Measurements from ENCODE around the gene STRN3.
"Not testable (repeated sequence)": the region's sequence is repeated elsewhere in the genome, so short reads cannot be mapped to it uniquely, and the experiment has no call there.

The STRN3 gene

DNA sequence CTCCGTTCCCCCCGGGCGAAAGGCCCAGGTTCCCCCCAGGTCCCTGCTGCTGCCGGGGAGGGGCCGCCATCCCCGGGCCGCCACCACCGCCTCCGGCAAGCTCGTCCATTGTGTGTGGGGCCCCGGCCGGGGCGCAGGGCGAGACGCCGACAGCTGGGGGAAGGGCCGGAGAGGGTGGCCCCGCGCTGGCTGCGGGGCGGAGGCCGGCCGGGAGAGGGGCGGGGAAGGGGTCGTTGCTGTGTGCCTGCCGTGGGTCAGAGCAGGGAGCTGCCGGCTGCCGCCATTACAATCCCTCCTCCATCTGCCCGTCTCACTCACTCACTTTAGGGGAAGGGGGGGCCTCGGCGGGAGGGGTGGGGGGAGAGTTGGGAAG, at the start of gene STRN3:
Gene STRN3, minus strand, starts transcription at position 303 of the 373 bp plus-strand sequence. Its CDS starts 194 bp downstream, at position 109.
- no peak for DNase-seq

- DNase-seq = no peak
Observed at GRCh38 chr14:31075144-31075543, 49.0 kb upstream of the STRN3 start.

DNA sequence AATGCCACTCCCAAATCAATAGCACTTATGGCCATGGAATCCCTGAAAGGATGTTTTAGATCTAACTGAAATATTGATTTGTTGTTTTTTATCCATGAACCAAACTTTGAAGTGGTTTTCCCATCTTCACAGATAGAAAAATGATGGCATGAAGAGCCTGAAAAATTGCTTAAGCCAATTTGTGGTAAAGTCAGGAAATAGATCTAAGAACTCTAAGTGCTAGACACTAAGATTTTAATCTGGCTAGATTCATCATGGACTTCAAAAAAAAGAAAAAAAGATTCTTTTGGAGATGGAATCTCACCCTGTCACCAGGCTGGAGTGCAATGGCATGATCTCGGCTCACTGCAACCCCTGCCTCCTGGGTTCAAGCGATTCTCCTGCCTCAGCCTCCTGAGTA, 45.0 kb upstream of the STRN3 start:
- DNase-seq = no peak

- DNase-seq = no peak
Observed at GRCh38 chr14:31070431-31070830, 44.3 kb upstream of the STRN3 start.

DNA sequence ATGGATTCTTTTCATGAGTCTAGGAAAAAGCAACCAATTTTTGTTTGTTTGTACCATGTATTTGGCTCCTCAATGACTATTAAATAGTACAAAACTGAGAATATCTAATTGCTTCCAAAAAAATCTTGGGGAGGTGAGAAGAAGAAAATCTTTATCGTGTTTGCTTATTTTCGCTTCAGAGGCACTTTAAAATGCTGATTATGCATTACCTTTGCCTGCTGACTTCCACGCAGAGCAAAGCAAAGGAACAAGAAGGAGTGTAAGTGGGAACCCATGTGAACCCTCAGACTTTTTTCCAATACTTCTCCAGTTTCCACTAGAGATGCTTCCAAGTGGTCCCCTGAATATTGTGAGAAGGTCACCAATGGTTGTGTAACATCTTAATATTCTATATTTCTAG, 43.2 kb upstream of the STRN3 start:
- DNase-seq = no peak

- DNase-seq = no peak
Observed at GRCh38 chr14:31068235-31068634, 42.1 kb upstream of the STRN3 start.

GRCh38 chr14:31062908-31063307, 36.7 kb upstream of the STRN3 start:
- DNase-seq = not testable (repeated sequence)

DNA sequence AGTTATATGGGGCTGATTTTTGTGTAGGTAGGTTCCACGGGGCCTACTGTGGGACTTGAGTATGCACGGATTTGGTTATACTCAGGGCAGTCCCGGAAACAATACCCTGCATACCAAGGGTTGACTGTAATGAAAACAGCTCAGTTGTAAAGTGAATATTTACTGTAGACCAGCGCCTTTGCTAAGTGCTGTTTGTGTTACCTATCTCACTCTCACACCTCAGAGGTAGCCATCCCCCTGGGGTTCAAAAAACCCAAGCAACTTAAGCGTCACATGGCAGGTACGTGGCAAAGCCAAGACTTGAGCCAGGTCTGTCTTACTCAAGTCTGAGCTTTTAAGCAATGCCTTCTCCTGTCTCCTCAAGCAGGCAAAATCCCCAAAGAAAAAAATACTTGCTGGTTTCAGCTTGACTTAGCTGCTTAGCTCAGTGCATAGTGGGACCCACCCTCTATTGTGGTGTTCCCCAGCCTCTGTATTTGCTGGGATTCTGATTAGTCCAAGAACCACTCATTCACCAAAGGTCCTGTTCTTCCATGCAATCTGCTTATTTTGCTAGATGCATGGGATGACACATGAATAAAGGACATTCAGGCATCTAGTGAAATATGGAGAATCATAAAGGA, 34.2 kb upstream of the STRN3 start:
- no peak for DNase-seq

GRCh38 chr14:31059152-31059924, 33.2 kb upstream of the STRN3 start:
- no peak for DNase-seq

DNA sequence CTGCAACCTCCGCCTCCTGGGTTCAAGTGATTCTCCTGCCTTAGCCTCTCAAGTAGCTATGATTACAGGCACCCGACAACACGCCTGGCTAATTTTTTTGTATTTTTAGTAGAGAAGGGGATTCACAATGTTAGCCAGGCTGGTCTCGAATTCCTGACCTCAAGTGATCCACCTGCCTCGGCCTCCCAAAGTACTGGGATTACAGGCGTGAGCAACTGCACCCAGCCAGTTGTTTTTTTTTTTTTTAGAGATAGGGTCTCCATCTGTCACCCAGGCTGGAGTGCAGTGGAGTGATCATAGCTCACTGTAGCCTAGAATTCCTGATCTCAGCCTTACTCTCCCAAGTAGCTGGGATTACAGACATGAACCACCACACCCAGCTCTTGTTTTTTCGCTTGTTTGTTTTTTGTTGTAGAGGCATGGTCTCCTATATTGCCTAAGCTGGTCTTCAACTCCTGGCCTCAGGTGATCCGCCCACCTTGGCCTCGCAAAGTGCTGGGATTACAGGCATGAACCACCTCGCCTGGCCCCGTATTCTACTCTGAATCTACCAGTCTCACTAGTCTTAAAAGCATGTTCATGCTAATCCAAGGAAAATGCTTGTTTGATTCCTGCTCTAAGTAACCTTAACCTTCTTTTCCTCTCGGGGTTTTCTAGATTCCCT, 31.7 kb upstream of the STRN3 start:
- DNase-seq = no peak

DNA sequence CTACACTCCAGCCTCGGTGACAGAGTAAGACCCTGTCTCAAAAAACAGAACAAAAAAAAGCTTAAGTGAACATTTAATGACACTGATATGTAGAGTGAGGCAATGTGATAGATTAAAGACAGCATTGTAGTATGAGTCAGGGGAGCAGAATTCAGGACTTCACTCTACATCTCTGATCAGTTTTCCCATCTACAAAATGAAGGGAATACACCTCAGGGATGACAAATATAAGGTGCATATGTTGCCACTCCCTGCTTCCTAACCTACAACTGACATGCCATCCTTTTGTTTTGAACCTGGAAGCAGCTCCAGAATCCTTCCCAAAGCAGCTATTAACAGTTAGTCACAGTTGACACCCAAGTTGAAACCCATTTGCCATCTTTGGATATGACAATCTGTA, 30.9 kb upstream of the STRN3 start:
- DNase-seq = no peak

GRCh38 chr14:31052905-31053586, 26.9 kb upstream of the STRN3 start:
- not testable (repeated sequence) for DNase-seq

- DNase-seq = no peak
Observed at GRCh38 chr14:31051511-31051910, 25.3 kb upstream of the STRN3 start.

DNA sequence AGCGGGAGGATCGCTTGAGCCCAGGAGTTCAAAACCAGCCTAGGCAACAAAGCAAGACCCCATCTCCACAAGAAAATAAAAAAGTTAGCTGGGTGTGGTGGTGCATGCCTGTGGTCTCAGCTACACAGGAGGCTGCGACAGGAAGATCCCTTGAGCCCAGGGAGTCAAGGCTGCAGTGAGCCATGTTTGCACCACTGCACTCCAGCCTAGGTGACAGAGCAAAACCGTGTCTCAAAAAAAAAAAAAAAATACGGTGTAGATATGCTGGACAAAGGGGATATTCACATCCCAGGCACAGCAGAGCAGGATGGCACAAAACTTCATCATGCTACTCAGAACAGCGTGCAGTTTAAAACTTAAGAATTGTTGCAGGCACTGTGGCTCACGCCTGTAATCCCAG, 24.8 kb upstream of the STRN3 start:
- DNase-seq = no peak

DNA sequence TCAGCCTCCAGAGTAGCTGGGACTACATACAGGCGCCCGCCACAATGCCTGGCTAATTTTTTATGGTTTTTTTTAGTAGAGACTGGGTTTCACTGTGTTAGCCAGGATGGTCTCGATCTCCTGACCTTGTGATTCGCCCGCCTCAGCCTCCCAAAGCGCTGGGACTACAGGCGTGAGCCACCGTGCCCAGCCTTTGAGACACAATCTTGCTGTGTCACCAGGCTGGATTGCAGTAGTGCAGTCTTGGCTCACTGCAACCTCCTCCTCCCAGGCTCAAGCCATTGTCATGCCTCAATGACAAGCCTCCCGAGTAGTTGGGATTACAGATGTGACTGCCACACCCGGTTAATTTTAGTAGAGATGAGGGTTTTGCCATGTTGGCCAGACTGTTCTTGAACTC, 21.3 kb upstream of the STRN3 start:
- no peak for DNase-seq

- DNase-seq = no peak
Observed at GRCh38 chr14:31045501-31046080, 19.4 kb upstream of the STRN3 start.

DNA sequence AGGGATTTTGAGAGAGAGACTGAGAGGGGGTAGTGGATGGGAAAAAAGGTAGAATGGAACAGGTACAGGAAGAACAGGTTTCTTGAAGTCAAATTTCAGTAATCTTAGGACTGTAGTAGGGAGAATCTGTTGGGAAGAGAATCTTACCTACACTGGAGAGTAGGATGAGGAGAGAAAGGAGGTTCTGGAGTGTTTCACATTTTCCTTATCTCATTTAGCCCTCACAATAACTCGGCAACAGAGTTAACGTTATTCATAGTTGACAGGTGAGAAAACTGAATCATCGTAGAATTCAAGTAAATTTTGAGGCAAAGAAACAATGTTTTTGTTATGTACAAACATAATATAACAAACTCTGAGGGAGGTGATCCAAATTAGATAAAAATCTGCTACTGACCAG, 17.2 kb upstream of the STRN3 start:
- no peak for DNase-seq

DNA sequence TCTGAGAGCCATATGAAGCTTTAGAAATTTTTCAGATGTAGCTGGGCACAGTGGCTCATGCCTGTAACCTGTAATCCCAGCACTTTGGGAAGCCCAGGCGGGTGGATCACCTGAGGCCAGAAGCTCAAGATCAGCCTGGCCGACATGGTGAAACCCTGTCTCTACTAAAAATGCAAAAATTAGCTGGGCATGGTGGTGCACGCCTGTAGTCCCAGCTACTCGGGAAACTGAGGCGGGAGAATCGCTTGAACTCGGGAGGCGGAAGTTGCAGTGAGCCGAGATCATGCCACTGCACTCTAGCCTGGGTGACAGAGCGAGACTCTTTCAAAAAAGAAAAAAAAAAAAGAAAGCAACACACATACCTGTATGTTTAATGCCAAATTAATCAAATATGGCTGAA, 16.7 kb upstream of the STRN3 start:
- not testable (repeated sequence) for DNase-seq

DNA sequence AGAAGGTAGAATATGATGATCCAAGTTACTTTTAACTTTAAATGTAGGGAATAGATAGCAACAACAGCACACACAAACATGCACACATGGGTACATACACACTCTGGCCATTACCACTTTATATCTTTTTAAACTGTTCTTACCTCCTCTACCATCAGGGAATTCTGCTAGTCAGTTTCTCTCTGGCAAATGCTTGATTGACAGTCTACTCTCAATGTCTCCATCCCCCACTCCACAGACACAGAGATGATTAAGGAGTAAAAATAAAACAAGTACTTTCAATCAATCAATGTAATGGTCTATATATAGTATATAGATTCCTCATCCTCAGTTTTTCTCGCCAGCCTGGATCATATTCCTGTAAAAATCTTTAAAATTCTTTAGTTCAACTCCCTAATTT, 16.1 kb upstream of the STRN3 start:
- no peak for DNase-seq

- no peak for DNase-seq
Observed at GRCh38 chr14:31038521-31039166, 12.5 kb upstream of the STRN3 start.

GRCh38 chr14:31037709-31038221, 11.6 kb upstream of the STRN3 start:
- DNase-seq = no peak

- DNase-seq = no peak
Observed at GRCh38 chr14:31036552-31036951, 10.4 kb upstream of the STRN3 start.

Data from NCI-H1105 treated with DMSO at 0.1 percent for 48 hours (cell line).